Measurements from ENCODE around the gene MISP.

MISP gene

DNA sequence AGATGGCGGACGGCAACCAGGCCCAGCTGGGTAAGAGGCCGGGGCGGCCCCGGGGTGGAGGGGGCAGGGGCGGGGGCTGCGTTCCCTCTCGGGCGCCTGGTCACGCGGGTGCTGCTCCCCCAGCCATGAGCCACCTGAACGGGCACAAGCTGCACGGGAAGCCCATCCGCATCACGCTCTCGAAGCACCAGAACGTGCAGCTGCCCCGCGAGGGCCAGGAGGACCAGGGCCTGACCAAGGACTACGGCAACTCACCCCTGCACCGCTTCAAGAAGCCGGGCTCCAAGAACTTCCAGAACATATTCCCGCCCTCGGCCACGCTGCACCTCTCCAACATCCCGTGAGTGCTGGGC is 57.5 kb downstream of the MISP start:
- DNase-seq (ENCODE audit: low read depth in 2 of 2), result no peak

DNA sequence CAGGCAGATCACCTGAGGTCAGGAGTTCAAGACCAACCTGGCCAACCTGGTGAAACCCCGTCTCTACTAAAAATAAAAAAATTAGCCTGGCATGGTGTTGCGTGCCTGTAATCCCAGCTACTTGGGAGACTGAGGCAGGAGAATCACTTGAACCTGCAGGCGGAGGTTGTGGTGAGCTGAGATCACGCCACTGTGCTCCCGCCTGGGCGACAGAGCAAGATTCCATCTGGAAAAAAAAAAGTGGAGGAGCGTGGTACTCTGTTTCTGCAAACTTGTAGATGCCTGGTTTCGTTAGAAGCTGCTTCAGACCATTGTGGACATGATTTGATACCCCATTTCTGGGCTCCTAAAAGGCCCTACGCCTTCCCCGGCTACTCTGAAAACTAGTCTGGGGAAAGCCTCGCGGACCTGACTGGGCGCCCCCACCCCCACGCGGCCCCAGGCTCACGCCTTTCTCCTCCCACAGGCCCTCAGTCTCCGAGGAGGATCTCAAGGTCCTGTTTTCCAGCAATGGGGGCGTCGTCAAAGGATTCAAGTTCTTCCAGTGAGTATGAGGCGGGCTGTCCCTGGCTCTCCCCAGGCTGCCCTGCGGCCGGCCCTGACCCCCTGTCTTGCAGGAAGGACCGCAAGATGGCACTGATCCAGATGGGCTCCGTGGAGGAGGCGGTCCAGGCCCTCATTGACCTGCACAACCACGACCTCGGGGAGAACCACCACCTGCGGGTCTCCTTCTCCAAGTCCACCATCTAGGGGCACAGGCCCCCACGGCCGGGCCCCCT is 59.4 kb downstream of the MISP start:
- DNase-seq (ENCODE audit: low read depth in 2 of 2), result no peak

- no peak for DNase-seq (ENCODE audit: low read depth in 2 of 2)
Observed at GRCh38 chr19:810883-811489, 60.1 kb downstream of the MISP start.

GRCh38 chr19:811506-812048 is 60.7 kb downstream of the MISP start:
- no peak for DNase-seq (ENCODE audit: low read depth in 2 of 2)

DNA sequence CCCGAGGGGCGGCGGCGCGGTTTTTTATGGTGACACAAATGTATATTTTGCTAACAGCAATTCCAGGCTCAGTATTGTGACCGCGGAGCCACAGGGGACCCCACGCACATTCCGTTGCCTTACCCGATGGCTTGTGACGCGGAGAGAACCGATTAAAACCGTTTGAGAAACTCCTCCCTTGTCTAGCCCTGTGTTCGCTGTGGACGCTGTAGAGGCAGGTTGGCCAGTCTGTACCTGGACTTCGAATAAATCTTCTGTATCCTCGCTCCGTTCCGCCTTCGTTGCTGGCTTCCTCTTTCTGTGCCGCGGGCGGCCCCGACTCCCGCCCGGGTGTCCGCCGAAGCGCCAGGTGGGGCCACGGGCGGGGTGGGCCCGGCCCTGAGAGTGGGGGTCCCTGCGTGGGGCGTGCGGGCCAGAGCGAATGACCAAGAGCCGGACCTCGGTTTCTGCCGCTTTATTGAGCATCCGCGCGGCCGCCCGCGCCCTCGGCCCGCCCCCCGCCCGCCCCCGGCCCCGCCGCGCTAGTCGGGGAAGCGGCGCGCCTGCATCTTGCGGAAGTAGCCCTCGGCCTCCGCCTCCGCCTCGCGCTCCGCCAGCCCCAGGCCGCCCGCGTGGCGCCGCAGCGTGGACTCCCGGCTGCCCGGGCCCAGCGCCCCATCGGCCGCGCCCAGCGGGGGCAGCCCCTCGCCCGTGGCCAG is 61.3 kb downstream of the MISP start:
- DNase-seq (ENCODE audit: low read depth in 2 of 2), result no peak

DNA sequence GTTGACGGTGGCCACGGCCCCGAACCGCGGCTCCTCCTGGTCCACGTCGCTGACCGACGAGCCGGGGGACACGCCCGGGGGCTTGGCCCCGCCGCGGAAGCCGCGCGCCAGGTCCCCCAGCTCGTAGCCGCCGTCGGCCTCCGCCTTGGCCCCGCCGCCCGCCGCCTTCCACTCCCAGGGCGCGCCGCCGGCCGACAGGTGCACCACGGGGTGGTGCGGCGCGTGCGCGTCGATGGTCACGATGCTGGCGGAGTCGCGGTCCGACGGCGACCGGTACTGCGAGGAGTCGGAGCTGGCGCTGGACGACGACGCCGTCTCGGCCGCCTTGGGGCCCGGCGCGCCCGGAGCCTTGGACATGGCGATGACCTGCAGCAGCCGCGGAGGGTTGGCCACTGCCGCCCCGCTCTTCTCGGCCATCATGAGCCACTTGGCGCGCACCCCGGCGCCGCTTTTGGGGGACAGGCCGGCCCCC is 61.9 kb downstream of the MISP start:
- DNase-seq (ENCODE audit: low read depth in 2 of 2), result no peak

- no peak for DNase-seq (ENCODE audit: low read depth in 2 of 2)
Observed at GRCh38 chr19:813219-814151, 62.6 kb downstream of the MISP start.

Data from stimulated activated CD8-positive, alpha-beta memory T cell treated with anti-CD3 and anti-CD28 coated beads, Interleukin-2, amount 100 ng/mL, for 1 hour (primary cell).